HepG2 (cell line): ENCODE results near the gene STUB1. TPM values are rescaled to one million over a fixed set of nuclear protein-coding genes. Genes with fewer than 3 reads are reported as not detected.
A peak's percentile ranks its signal among the peaks of the same experiment; 100 is the strongest.

Source experiments
- ARID4A ChIP-seq: sonication (generic); formaldehyde crosslinking; IDR thresholded peaks from 2 replicates; pipeline ENCODE4 v1.5.0; 2020; ENCODE audit warnings: mild to moderate bottlenecking, missing genetic modification reagents, borderline replicate concordance
- ETS1 ChIP-seq: sonication (generic); formaldehyde crosslinking; IDR thresholded peaks from 2 replicates; pipeline ENCODE4 v1.4.0; 2020; ENCODE audit warnings: missing genetic modification reagents
- GRHL1 ChIP-seq: sonication (generic); formaldehyde crosslinking; conservative IDR thresholded peaks from 2 replicates; pipeline ENCODE4 v1.8.0; 2022; ENCODE audit warnings: missing genetic modification reagents
- ISX ChIP-seq: sonication (generic); formaldehyde crosslinking; conservative IDR thresholded peaks from 2 replicates; pipeline ENCODE4 v1.5.0; 2020; ENCODE audit warnings: missing genetic modification reagents
- KDM1A ChIP-seq: IDR thresholded peaks from 2 replicates; pipeline ENCODE4 v1.6.1; 2016; ENCODE audit warnings: missing compliant biosample characterization
- KMT2B ChIP-seq: IDR thresholded peaks from 2 replicates; pipeline ENCODE4 v1.6.1; 2016; ENCODE audit warnings: missing genetic modification reagents, missing compliant biosample characterization
- NFKBIZ ChIP-seq: IDR thresholded peaks from 2 replicates; pipeline ENCODE4 v1.6.1; 2018; ENCODE audit warnings: missing genetic modification reagents, missing compliant biosample characterization
- NR1H2 ChIP-seq: sonication (generic); formaldehyde crosslinking; IDR thresholded peaks from 2 replicates; pipeline ENCODE4 v1.8.1; 2022; ENCODE audit warnings: low read depth, missing genetic modification reagents, borderline replicate concordance
- POLR2A ChIP-seq, 2 experiments: IDR thresholded peaks; 2 replicates each; pipeline ENCODE4 v1.6.1; 2011; ENCODE audit warnings: low read depth in 2 of 2, low read length in 2 of 2, mild to moderate bottlenecking in 1 of 2, moderate library complexity in 1 of 2; ENCODE audit not compliant: insufficient read depth in 1 of 2
- RXRB ChIP-seq: IDR thresholded peaks from 2 replicates; pipeline ENCODE4 v1.6.1; 2016; ENCODE audit warnings: borderline replicate concordance, missing genetic modification reagents, missing compliant biosample characterization
- SNAPC2 ChIP-seq: sonication (generic); formaldehyde crosslinking; IDR thresholded peaks from 2 replicates; pipeline ENCODE4 v1.8.1; 2022; ENCODE audit warnings: mild to moderate bottlenecking, missing genetic modification reagents
- SSRP1 ChIP-seq: IDR thresholded peaks from 2 replicates; pipeline ENCODE4 v1.6.1; 2016; ENCODE audit warnings: control low read depth
- STAT5B ChIP-seq: sonication (generic); formaldehyde crosslinking; IDR thresholded peaks from 2 replicates; pipeline ENCODE4 v1.4.0; 2020; ENCODE audit warnings: missing genetic modification reagents
- TBX2 ChIP-seq: sonication (generic); formaldehyde crosslinking; IDR thresholded peaks from 2 replicates; pipeline ENCODE4 v1.5.0; 2020; ENCODE audit warnings: missing genetic modification reagents, mild to moderate bottlenecking, borderline replicate concordance
- TMF1 ChIP-seq: sonication (generic); formaldehyde crosslinking; IDR thresholded peaks from 2 replicates; pipeline ENCODE4 v1.8.1; 2022; ENCODE audit warnings: low read depth, missing genetic modification reagents
- U2AF1 ChIP-seq: fragments of 200-400 bp; formaldehyde crosslinking; optimal IDR thresholded peaks from 2 replicates; pipeline ENCODE3; 2017; ENCODE audit warnings: mild to moderate bottlenecking, low read depth, low read length
- ZBTB3 ChIP-seq: sonication (generic); formaldehyde crosslinking; IDR thresholded peaks from 2 replicates; pipeline ENCODE4 v1.4.0; 2020; ENCODE audit warnings: low read depth, mild to moderate bottlenecking, moderate library complexity, missing genetic modification reagents, borderline replicate concordance
- ZNF235 ChIP-seq: sonication (generic); formaldehyde crosslinking; IDR thresholded peaks from 2 replicates; pipeline ENCODE4 v1.8.1; 2023; ENCODE audit warnings: mild to moderate bottlenecking, missing genetic modification reagents, borderline replicate concordance
- ZNF563 ChIP-seq: sonication (generic); formaldehyde crosslinking; IDR thresholded peaks from 2 replicates; pipeline ENCODE4 v1.8.0; 2022; ENCODE audit warnings: mild to moderate bottlenecking, moderate library complexity, missing genetic modification reagents
- ZNF567 ChIP-seq: sonication (generic); formaldehyde crosslinking; IDR thresholded peaks from 2 replicates; pipeline ENCODE4 v1.8.1; 2023; ENCODE audit warnings: mild to moderate bottlenecking, missing genetic modification reagents, borderline replicate concordance
- ZNF709 ChIP-seq: sonication (generic); formaldehyde crosslinking; IDR thresholded peaks from 2 replicates; pipeline ENCODE4 v1.5.0; 2020; ENCODE audit warnings: mild to moderate bottlenecking, missing genetic modification reagents
- ZNF75D ChIP-seq: sonication (generic); formaldehyde crosslinking; IDR thresholded peaks from 2 replicates; pipeline ENCODE4 v1.8.1; 2023; ENCODE audit warnings: missing genetic modification reagents, mild to moderate bottlenecking, borderline replicate concordance
- ZNF781 ChIP-seq: sonication (generic); formaldehyde crosslinking; IDR thresholded peaks from 2 replicates; pipeline ENCODE4 v1.5.1; 2020; ENCODE audit warnings: borderline replicate concordance, mild to moderate bottlenecking, missing genetic modification reagents; ENCODE audit errors: not compliant biosample characterization
- ZSCAN9 ChIP-seq: IDR thresholded peaks from 2 replicates; pipeline ENCODE4 v1.6.1; 2016; ENCODE audit warnings: borderline replicate concordance
- polyA plus RNA-seq, 8 experiments: library from polyadenylated mRNA; depleted of rRNA in 3 of 8; stranded (reverse) in 7 of 8; unstranded in 1 of 8; fragments of >200 nt; fragmentation: Illumina TruSeq in 4 of 8; extraction: Trizol in 4 of 8; gene quantifications; 2 replicates each; pipeline versions ENCODE4 v1.2.1 to v1.2.3, GENCODE V29; 2011 to 2016; ENCODE audit warnings: low read depth in 4 of 8, missing spikeins in 1 of 8, mixed read lengths in 1 of 8; ENCODE audit not compliant: insufficient read depth in 1 of 8
- total RNA-seq, 5 experiments: library from RNA; depleted of rRNA; stranded (reverse); fragments of >200 nt; fragmentation: Illumina TruSeq; extraction: Trizol; gene quantifications; 2 replicates each; pipeline ENCODE4 v1.2.3, GENCODE V29; 2016; ENCODE audit warnings: low read depth in 1 of 5

The STUB1 gene
- total and polyA plus RNA-seq, 2 of the 13 experiments (the other 11 are each of a cell fraction or from before 2014, with no cell fraction given), result 52.9 to 78.2 TPM

- TF ChIP-seq GRHL1 (CRISPR knock-in tag) (no peak), ZSCAN9 (CRISPR knock-in tag) (no peak), ARID4A (CRISPR knock-in tag) (peak; percentile 73), ZBTB3 (CRISPR knock-in tag) (no peak), ZNF567 (CRISPR knock-in tag) (no peak), ZNF235 (CRISPR knock-in tag) (no peak), KMT2B (CRISPR knock-in tag) (no peak; the same call in 1 of the 2 replicates), ETS1 (CRISPR knock-in tag) (no peak), ZNF563 (CRISPR knock-in tag) (no peak), POLR2A (IDR thresholded peaks at IDR 0.05; ENCODE audit: insufficient read depth in 1 of 2, low read depth in 2 of 2, low read length in 2 of 2) (peak in 1 of 2 experiments; percentile 61; a peak in 1 of 4 replicates), KDM1A (CRISPR knock-in tag) (no peak), NR1H2 (CRISPR knock-in tag) (no peak), U2AF1 (no peak), RXRB (no peak), ZNF781 (CRISPR knock-in tag) (no peak), SNAPC2 (no peak), NFKBIZ (CRISPR knock-in tag) (no peak), TBX2 (CRISPR knock-in tag) (peak; percentile 57), ISX (no peak), SSRP1 (no peak), ZNF709 (CRISPR knock-in tag) (no peak), ZNF75D (CRISPR knock-in tag) (no peak), TMF1 (CRISPR knock-in tag) (no peak), STAT5B (CRISPR knock-in tag) (no peak)
These were observed 49.3 kb upstream of the STUB1 start, which contains the start of gene WFIKKN1 (continued) for GRCh38 chr16:630815-631405.
